HepG2 (cell line): Measurements from ENCODE around the gene TRIM44. TPM values are rescaled to one million over a fixed set of nuclear protein-coding genes. Genes with fewer than 3 reads are reported as not detected.

Experiments used
- ATAC-seq: fragments of 200-7000 bp; cut with Tn5 transposase; 3 replicates; pipeline ENCODE4 v1.9.1; 2020; ENCODE audit warnings: mild to moderate bottlenecking, moderate library complexity
- BruUV-seq: library from RNA; stranded (reverse); fragments of 400-500 nt; replicated peaks from 2 replicates; lab custom pipeline; 2021; lab: Mats Ljungman, UMichigan
- CTCF ChIA-PET: fragments of 300-600 bp; formaldehyde crosslinking; extraction: SDS; loops from one replicate; lab custom pipeline; 2021; ENCODE audit warnings: low total read pairs, inconsistent platforms, low intra/inter-chr PET ratio; lab: Yijun Ruan, JAX
- POLR2A ChIA-PET: fragments of 350-600 bp; sonication (Branson Sonifier 250); formaldehyde crosslinking; loops from one replicate; lab custom pipeline; 2020; ENCODE audit warnings: antibody characterized with exemption, inconsistent platforms; lab: Yijun Ruan, JAX
- DNase-seq: peaks from one replicate; pipeline ENCODE4 v3.0.0-alpha.2; 2015; ENCODE audit warnings: low spot score
- FAIRE-seq: peaks from 3 replicates; lab custom pipeline; 2011; peaks lifted over from hg19 to GRCh38; lab: Jason Lieb, UNC
- H2AFZ ChIP-seq: one replicate; pipeline ENCODE4 v1.6.1; 2011; ENCODE audit warnings: low read length, inconsistent platforms
- H3K27ac ChIP-seq: fragments of 300-600 bp; 3 replicates; pipeline ENCODE4 v1.8.0; 2011; ENCODE audit warnings: mixed run types, mild to moderate bottlenecking, mixed read lengths, low read length, inconsistent platforms; ENCODE audit not compliant: insufficient read depth; ENCODE audit errors: extremely low read length
- H3K27me3 ChIP-seq, 2 experiments: fragments of 200-600 bp in 1 of 2; 2 replicates in 1 of 2; 3 replicates in 1 of 2; pipeline versions ENCODE4 v1.6.0 to v1.8.0; 2011; ENCODE audit warnings: low read length in 2 of 2, mild to moderate bottlenecking in 2 of 2, moderate library complexity in 2 of 2, inconsistent platforms in 1 of 2; ENCODE audit not compliant: insufficient read depth in 2 of 2, control insufficient read depth in 1 of 2
- H3K36me3 ChIP-seq, 2 experiments: fragments of 200-600 bp in 1 of 2; replicated peaks in 1 of 2; 2 replicates in 1 of 2; 3 replicates in 1 of 2; pipeline versions ENCODE4 v1.5.1 to v1.8.0; 2011; ENCODE audit warnings: low read length in 2 of 2, inconsistent platforms in 1 of 2; ENCODE audit not compliant: insufficient read depth in 2 of 2, control insufficient read depth in 1 of 2
- H3K4me1 ChIP-seq: 2 replicates; pipeline ENCODE4 v1.5.1; 2012; ENCODE audit warnings: low read length, inconsistent platforms; ENCODE audit not compliant: insufficient read depth
- H3K4me2 ChIP-seq: 2 replicates; pipeline ENCODE4 v1.6.0; 2011; ENCODE audit warnings: low read depth, low read length, inconsistent platforms
- H3K4me3 ChIP-seq, 3 experiments: fragments of 200-600 bp in 1 of 3; sonication (generic), shearing (Covaris generic) in 1 of 3; replicated peaks in 1 of 3; 2 replicates each; pipeline ENCODE4 v1.5.1; 2011 to 2016; ENCODE audit warnings: low read length in 3 of 3, inconsistent platforms in 2 of 3, low read depth in 2 of 3, mild to moderate bottlenecking in 2 of 3, control low read depth in 1 of 3, mixed read lengths in 1 of 3; ENCODE audit not compliant: insufficient read depth in 1 of 3
- H3K79me2 ChIP-seq: one replicate; pipeline ENCODE4 v1.6.1; 2011; ENCODE audit warnings: low read length, inconsistent platforms; ENCODE audit not compliant: insufficient read depth
- H3K9ac ChIP-seq: 2 replicates; pipeline ENCODE4 v1.6.0; 2011; ENCODE audit warnings: mild to moderate bottlenecking, low read depth, low read length, inconsistent platforms; ENCODE audit not compliant: insufficient read depth
- H3K9me3 ChIP-seq: 2 replicates; pipeline ENCODE4 v1.5.1; 2012; ENCODE audit warnings: mild to moderate bottlenecking, low read length
- H4K20me1 ChIP-seq: 2 replicates; pipeline ENCODE4 v1.6.0; 2011; ENCODE audit warnings: inconsistent platforms, mild to moderate bottlenecking, low read length, moderate library complexity; ENCODE audit not compliant: insufficient read depth
- ATF7 ChIP-seq, 2 experiments: fragments of 450-650 bp in 1 of 2; sonication (generic) in 1 of 2; formaldehyde crosslinking in 1 of 2; IDR thresholded peaks; 2 replicates each; pipeline versions ENCODE4 v1.4.0 to v1.6.1; 2016 to 2020; ENCODE audit warnings: antibody characterized with exemption in 1 of 2, mild to moderate bottlenecking in 1 of 2, missing genetic modification reagents in 1 of 2
- NFKBIZ ChIP-seq: IDR thresholded peaks from 2 replicates; pipeline ENCODE4 v1.6.1; 2018; ENCODE audit warnings: missing genetic modification reagents, missing compliant biosample characterization
- RXRA ChIP-seq: sonication (generic); formaldehyde crosslinking; IDR thresholded peaks from 2 replicates; pipeline ENCODE4 v1.5.1; 2020; ENCODE audit warnings: missing genetic modification reagents
- ZFP36 ChIP-seq: fragments of 150-350 bp; IDR thresholded peaks from 2 replicates; pipeline ENCODE4 v1.6.1; 2018; ENCODE audit warnings: borderline replicate concordance, low read length, low read depth; ENCODE audit not compliant: partially characterized antibody
- ZNF20 ChIP-seq: sonication (generic); formaldehyde crosslinking; IDR thresholded peaks from 2 replicates; pipeline ENCODE4 v1.4.0; 2020; ENCODE audit warnings: mild to moderate bottlenecking, moderate library complexity, missing genetic modification reagents
- ZNF749 ChIP-seq: sonication (generic); formaldehyde crosslinking; IDR thresholded peaks from 2 replicates; pipeline ENCODE4 v1.8.0; 2022; ENCODE audit warnings: mild to moderate bottlenecking, missing genetic modification reagents, moderate library complexity, borderline replicate concordance
- WGBS: methylation state at CpG from one replicate; pipeline ENCODE4 v1.1.6; 2017; ENCODE audit warnings: low lambda C conversion rate; 5-methylcytosine and 5-hydroxymethylcytosine counted together
- in situ Hi-C: cut with HindIII; loops from 2 replicates; pipeline ENCODE4 v1.10.0; 2017; ENCODE audit warnings: low pct_unique_long_range_greater_than_20kb; ENCODE audit not compliant: extremely low pct_ligation_motif_present
- intact Hi-C: fragments of 100-400 bp; cut with micrococcal nuclease; formaldehyde crosslinking; loops from one replicate; pipeline ENCODE4 v1.10.0; 2022; ENCODE audit not compliant: unreplicated experiment
- polyA plus RNA-seq, 8 experiments: library from polyadenylated mRNA; depleted of rRNA in 3 of 8; stranded (reverse) in 7 of 8; unstranded in 1 of 8; fragments of >200 nt; fragmentation: Illumina TruSeq in 4 of 8; extraction: Trizol in 4 of 8; gene quantifications; 2 replicates each; pipeline versions ENCODE4 v1.2.1 to v1.2.3, GENCODE V29; 2011 to 2016; ENCODE audit warnings: low read depth in 4 of 8, missing spikeins in 1 of 8, mixed read lengths in 1 of 8; ENCODE audit not compliant: insufficient read depth in 1 of 8
- total RNA-seq, 5 experiments: library from RNA; depleted of rRNA; stranded (reverse); fragments of >200 nt; fragmentation: Illumina TruSeq; extraction: Trizol; gene quantifications; 2 replicates each; pipeline ENCODE4 v1.2.3, GENCODE V29; 2016; ENCODE audit warnings: low read depth in 1 of 5
- TF ChIP-seq, protein P1 (sequence below): sonication (generic); formaldehyde crosslinking; IDR thresholded peaks from 2 replicates; pipeline ENCODE4 v1.9.0; 2021; ENCODE audit warnings: missing genetic modification reagents, mild to moderate bottlenecking, borderline replicate concordance
- TF ChIP-seq, protein P2 (sequence below): sonication (generic); formaldehyde crosslinking; IDR thresholded peaks from 2 replicates; pipeline ENCODE4 v1.4.0; 2020; ENCODE audit warnings: mild to moderate bottlenecking, missing genetic modification reagents

Gene TRIM44
- total and polyA plus RNA-seq, 2 of the 13 experiments (the other 11 are each of a cell fraction or from before 2014, with no cell fraction given): 22.7 to 50.3 TPM

DNA sequence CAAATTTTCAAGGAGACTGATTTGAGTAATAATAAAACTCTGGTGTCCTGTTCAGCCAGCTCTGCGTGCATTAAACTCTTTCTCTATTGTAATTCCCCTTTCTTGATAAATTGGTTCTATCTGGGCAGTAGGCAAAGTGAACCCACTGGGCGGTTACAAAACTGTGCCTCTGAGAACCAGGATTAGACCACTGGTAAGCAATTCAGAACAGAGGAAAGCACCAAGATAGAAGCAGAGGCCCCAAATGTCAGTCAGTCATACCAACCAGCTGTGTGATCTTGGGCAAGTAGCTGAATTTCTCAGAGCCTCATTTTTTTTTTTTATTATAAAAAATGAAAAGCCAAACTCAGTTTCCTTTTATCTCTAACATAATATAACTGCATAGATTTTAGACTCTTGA is 54.9 kb downstream of the TRIM44 start:
- TF ChIP-seq ZNF20 (CRISPR knock-in tag): no peak
- TF ChIP-seq ATF7 (IDR thresholded peaks at IDR 0.05): no peak
- TF ChIP-seq ATF7 (CRISPR knock-in tag; IDR thresholded peaks at IDR 0.05): no peak
- no peak for TF ChIP-seq RXRA (CRISPR knock-in tag)
- TF ChIP-seq ZNF749 (CRISPR knock-in tag): no peak
- no peak for TF ChIP-seq ZFP36
- no peak for TF ChIP-seq NFKBIZ
- TF ChIP-seq, protein P1, sequence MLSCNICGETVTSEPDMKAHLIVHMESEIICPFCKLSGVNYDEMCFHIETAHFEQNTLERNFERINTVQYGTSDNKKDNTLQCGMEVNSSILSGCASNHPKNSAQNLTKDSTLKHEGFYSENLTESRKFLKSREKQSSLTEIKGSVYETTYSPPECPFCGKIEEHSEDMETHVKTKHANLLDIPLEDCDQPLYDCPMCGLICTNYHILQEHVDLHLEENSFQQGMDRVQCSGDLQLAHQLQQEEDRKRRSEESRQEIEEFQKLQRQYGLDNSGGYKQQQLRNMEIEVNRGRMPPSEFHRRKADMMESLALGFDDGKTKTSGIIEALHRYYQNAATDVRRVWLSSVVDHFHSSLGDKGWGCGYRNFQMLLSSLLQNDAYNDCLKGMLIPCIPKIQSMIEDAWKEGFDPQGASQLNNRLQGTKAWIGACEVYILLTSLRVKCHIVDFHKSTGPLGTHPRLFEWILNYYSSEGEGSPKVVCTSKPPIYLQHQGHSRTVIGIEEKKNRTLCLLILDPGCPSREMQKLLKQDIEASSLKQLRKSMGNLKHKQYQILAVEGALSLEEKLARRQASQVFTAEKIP: no peak
- TF ChIP-seq, protein P2, sequence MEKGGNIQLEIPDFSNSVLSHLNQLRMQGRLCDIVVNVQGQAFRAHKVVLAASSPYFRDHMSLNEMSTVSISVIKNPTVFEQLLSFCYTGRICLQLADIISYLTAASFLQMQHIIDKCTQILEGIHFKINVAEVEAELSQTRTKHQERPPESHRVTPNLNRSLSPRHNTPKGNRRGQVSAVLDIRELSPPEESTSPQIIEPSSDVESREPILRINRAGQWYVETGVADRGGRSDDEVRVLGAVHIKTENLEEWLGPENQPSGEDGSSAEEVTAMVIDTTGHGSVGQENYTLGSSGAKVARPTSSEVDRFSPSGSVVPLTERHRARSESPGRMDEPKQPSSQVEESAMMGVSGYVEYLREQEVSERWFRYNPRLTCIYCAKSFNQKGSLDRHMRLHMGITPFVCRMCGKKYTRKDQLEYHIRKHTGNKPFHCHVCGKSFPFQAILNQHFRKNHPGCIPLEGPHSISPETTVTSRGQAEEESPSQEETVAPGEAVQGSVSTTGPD (CRISPR knock-in tag): no peak
- H3K4me1 ChIP-seq: no peaks in the 10 kb centered on the region
- FAIRE-seq: no peak
- no peak overlapping the region for H2AFZ ChIP-seq
- 97% methylated on average over 2 of the region's 2 CpGs for WGBS
- H3K27ac ChIP-seq: no peak overlapping the region
- H4K20me1 ChIP-seq: 0 out of 2 replicates have a peak, but pooled peaks cover 6% of the 10 kb centered on the region
- H3K9me3 ChIP-seq: no peaks in the 10 kb centered on the region
- no peak overlapping the region for H3K4me3 ChIP-seq
- H3K9ac ChIP-seq: no peak overlapping the region
- in situ Hi-C loops: no loop called here
- H3K4me2 ChIP-seq: no peak overlapping the region
- no peaks in the 10 kb centered on the region for H3K79me2 ChIP-seq
- BruUV-seq: no TSS peak
- no peaks in the 10 kb centered on the region for H3K27me3 ChIP-seq
- ChIA-PET CTCF (no interaction called here), POLR2A (no interaction called here)
- no peaks in the 10 kb centered on the region; a peak in 2 of 5 replicates for H3K36me3 ChIP-seq
- DNase-seq: no peak
- intact Hi-C loops: loop anchor here (10.0 kb wide), 3 partner anchors 103 to 417 kb away; partner anchors contain the start of gene FJX1
- ATAC-seq: no peak
